HG02678 (cell line): ENCODE data around the gene LAX1.

Experiments
- ATAC-seq: cut with Tn5 transposase; IDR thresholded peaks from one replicate; pipeline ENCODE4 v1.9.1; 2021; ENCODE audit warnings: mild to moderate bottlenecking, moderate library complexity; ENCODE audit not compliant: unreplicated experiment

LAX1 gene

DNA sequence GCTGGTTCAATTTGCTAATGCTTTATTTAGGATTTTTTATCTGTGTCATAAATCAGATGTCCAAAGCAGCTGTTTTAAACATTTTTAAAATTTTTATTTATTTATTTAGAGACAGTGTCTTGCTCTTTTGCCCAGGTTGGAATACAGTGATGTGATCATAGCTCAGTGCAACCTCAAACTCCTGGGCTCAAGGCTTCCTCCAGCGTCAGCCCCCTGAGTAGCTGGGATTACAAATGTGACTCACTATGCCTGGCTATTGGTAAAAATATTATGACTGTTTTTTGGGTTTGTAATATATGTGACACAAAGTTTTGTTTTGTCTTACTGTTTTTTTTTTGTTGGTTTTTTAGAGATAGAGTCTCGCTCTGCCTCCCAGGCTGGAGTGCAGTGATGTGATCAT lies 42.2 kb downstream of the LAX1 start:
- no peak for ATAC-seq

DNA sequence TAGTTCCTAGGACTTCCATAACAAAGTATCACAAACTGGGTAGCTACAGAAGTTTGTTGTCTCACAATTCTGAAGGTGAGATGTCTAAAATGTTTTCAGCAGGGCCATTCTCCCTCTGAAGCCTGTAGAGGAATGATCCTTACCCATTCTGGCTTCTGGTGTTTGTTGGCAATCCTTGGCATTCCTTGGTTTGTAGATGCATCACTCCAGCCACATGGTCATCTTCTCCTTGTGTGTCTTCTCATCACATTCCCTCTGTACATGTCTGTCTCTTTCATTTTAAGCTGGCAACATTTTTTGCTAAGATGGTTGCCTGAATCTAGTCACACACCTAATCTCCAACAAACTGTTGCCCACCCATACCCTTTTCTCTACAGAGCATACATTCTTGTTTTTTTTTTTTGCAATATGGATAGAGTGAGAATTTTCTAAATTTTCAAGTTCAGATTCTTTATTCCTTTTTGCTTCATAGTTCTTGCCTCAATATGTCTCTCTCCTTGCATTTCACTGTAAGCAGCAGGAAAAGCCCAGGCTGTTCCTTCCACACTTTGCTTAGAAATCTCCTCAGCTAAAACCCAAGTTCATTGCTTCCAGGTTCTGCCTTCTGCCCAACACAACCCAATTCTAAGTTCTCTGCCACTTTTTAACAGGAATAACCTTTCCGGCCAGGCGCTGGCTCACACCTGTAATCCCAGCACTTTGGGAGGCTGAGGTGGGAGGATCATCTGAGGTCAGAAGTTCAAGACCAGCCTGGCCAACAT lies 48.8 kb downstream of the LAX1 start:
- ATAC-seq: no peak

DNA sequence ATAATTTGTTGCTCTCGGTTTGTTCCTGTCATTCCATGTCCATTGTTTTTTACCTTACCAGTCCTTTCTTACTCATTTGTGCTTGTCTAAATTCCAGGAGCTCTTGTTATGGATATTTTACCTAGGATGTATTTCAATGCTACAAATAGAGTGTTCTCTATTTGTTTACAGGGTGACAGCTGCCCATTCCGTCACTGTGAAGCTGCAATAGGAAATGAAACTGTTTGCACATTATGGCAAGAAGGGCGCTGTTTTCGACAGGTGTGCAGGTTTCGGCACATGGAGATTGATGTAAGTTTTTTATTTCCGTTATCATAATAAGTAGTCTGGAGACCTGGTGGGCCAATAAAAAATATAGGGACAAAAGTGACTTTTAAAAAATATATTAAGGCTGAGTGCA lies 53.4 kb downstream of the LAX1 start:
- no peak for ATAC-seq

DNA sequence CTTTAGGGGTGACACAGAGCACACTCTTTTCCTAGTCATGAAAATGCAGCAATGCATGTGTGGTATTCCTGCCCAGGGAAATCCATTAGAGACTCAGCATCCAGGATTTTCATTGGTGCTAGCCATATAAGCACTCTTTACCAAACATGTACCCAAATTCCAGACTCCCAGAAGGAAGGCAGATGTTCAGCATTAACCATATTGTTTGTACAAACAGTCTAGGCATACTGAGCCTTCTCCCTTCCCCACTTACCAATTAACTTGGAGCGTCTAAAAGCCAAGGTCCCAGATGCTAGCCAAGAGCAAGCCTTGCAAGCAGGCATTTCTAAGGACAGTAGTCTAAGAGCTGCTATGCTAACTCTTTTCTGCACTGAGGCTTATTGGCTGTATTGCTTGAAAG lies 58.3 kb downstream of the LAX1 start:
- no peak for ATAC-seq
